ENCODE measurements around the gene DNAH10.

DNAH10 gene

DNA sequence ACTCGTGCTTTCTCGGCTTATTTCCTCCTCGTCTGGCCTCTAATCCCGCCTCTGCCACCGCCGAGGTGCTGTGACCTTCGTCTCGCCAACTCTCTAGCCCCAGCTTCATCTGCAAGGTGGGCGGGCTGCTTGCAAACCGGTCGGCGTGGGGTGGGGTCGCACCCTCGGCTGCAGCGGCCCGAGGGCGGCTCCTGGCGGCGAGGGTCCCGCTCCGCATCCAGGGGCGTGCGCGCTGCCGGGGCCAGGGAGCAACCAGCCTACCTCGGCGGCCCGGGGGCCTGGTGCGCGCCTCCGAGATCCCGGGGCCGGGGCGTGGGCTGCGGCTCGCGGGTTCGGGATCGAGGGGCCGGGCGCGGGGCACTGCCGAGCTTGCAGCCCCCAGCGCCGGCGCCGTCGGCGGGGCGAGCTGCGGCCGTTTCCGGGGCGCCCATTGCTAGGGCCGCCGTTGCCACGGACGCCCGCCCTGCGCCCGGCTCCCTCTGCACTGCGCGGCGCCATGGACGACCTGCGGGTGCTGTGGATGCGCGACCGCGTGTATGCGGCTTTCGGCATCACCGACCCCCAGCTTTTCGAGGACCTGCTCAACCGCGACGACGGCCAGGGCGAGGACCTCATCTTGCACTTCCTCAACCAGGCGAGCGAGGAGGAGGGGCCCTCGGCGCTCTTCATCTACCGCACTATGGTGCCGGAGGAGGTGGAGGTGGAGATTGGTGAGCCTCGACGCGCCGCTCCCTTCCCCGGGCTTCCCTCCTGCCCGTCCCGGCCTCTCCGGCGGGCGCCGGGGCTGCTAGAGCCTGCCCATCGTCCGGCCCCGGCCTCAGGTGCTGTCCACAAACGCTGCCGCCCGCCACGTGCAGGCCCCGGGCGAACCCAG is at the start of gene DNAH10:
DNAH10 (plus strand) TSS at position 461 of the 874 bp plus-strand sequence; CDS start at position 497, 36 bp downstream.
- DNase-seq = no peak

DNA sequence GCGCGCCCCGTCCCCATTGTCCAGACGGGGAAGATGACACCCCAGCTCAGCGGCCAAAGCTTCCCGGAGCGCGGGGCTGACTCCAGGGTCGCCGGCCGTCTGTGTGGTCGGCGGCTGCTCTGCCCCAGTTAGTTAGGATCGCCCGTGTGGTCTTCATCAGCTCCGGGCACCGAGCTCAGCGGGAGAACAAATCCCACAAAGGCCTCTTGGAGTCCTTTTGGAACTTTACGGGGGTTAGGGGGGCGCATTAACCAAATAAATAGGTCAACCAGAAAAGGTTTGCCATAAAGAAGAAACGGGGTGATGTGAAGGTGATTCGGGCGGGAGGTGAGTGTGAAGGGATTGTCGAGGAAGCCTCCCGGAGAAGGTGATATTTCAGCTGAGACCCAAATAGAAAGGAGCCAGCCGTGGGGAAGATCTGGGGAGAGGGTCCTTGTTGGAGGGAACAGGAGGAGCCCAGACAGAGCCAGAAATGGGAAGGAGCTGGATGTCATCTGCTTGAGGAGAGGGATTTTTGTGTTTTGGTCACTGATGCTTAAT is 49.3 kb upstream of the DNAH10 start:
- DNase-seq = peak in 1 of 56 donors; percentile 9

- peak in 8 of 56 donors; percentile 2 to 14 (median 6) for DNase-seq
Measured at GRCh38 chr12:123713398-123713797, 48.7 kb upstream of the DNAH10 start.

GRCh38 chr12:123713823-123714585 is 48.1 kb upstream of the DNAH10 start:
- DNase-seq = no peak

DNA sequence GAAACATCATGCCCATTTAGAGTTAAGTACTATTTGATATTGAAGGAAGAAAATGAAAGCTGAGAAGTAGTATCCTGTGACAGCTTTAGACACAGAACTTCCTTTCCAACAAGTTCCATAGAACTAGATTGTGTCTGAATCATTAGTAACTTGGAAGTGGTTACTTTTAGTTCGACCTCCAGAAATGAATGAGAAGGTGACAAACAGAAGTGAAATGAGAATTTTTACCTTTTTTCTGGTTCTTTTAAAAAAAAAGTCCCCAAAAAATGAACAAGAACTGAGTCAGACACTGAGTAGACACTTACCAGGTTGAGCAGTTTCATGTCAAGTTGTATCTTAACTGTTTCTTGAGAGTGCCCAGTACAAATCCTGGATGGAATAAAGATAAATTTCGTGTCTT is 46.9 kb upstream of the DNAH10 start:
- no peak for DNase-seq

DNA sequence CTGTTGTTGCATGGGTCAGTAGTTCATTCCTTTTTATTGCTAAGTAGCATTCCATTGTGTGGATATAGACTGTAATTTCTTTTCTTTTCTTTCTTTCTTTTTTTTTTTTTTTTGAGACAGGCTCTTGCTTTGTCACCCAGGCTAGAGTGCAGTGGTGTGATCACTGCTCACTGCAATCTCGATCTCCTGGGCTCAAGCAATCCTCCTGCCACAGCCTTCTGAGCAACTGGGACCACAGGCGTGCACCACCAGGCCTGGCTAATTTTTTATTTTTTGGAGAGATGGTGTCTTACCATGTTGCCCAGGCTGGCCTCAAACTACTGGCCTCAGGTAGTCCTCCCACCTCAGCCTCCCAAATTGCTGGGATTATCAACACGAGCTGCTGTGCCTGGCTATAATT is 44.8 kb upstream of the DNAH10 start:
- DNase-seq = no peak

DNA sequence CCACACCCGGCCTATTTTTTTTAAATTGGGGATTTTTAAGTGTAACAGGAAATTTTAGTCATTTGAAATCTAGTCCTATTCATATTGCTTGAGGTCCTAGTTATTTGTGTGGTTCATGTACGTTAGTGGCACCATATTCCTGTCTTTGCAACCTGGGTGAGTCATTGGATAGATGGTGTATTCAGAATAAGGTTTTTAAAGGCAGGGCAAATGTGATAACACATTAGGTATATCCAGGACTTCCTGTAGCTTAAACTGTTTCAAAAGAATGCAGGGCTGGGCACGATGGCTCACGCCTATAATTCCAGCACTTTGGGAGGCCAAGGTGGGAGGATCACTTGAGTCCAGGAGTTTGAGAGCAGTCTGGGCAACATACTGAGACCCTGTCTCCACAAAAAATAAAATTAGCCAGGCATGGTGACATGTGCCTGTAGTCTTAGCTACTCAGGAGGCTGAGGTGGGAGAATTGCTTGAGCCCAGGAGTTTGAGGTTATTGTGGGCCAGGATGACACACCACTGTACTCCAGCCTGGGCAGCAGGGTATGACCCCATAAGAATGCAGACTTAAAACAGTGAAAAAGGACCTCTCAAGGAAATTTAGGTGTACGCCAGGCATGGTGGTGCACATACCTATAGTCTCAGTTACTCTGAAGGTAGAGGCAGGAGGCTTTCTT is 41.8 kb upstream of the DNAH10 start:
- DNase-seq = no peak

- DNase-seq = no peak
Measured at GRCh38 chr12:123721245-123721644, 40.9 kb upstream of the DNAH10 start.

DNA sequence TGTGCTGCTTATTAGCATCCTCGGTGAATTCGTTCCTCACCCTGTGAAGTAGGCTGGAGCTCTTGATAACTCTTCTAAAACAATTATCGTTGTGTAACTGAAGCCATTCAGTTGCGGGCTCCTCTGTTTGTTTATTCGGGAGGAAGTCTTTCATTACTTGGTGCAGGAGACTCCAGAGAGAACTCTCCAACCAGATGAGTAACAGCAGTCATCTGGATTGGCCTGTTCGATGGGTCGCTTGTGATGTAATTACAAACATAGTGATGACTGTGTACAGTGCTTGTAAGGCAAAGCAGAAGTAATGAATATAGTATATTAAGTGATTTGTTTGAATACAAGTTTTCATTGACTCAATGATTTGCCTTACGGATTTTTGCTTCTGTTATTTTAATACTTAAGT is 39.1 kb upstream of the DNAH10 start:
- no peak for DNase-seq

GRCh38 chr12:123723765-123724164 is 38.3 kb upstream of the DNAH10 start:
- no peak for DNase-seq

DNA sequence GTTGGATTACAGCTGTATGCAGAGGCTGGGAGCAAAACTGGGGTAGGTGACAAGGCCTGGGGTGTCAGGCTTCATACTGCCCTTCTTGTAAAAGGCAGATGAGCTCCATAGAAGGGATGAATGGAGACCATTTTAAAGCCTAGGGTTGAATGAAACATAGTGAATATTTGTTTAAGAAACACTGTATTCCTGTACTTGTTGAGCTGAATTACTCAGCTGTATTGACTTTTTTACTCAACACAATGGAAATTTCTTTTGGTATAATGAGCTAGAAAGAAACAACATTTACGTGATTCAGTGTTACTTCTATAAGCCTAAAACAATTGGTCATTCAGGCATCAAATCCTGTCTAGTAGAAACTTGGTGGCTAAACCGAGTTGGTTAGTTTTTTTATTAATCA is 35.9 kb upstream of the DNAH10 start:
- DNase-seq = no peak

DNA sequence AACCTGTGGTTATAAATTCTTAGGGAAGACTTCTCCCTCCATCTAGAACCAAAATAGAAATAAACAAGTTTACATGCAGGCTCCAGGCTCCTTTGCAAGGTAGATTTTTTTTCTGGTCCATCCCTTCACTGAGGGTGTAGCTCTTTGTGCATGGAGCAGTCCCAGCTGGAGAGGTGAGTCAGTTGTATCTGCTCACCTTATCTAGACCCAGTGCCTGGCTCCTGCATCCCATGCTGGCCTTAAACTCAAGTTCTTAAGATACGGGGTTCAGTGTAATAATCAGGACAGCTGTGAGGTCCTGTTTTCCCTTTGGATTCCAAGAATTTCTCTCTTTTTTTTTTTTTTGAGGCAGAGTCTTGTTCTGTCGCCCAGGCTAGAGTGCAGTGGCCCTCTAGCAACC is 35.1 kb upstream of the DNAH10 start:
- no peak for DNase-seq

- no peak for DNase-seq
Measured at GRCh38 chr12:123727878-123728277, 34.2 kb upstream of the DNAH10 start.

- DNase-seq = no peak
Measured at GRCh38 chr12:123731596-123731995, 30.5 kb upstream of the DNAH10 start.

DNA sequence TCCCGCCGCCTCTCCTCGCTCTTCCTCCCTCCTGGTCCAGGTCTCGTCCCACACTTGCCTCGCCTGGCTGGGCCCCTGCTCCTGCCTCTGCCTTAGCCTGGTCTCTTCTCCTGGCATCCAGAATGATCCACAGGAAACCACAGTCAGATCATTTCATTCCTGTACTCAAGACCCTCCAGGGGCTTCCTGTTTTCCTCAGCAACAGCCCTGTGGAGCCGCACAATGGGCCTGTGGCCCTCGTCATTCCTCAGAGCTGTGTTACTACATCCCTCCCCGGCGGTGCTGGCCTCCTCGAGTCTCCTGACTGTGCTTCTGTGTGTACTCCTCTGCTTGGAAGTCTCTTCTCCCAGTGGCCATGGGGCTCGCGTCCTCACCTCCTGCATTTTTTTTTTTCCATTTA is 29.9 kb upstream of the DNAH10 start:
- no peak for DNase-seq

- DNase-seq = no peak
Measured at GRCh38 chr12:123733229-123733628, 28.9 kb upstream of the DNAH10 start.

DNA sequence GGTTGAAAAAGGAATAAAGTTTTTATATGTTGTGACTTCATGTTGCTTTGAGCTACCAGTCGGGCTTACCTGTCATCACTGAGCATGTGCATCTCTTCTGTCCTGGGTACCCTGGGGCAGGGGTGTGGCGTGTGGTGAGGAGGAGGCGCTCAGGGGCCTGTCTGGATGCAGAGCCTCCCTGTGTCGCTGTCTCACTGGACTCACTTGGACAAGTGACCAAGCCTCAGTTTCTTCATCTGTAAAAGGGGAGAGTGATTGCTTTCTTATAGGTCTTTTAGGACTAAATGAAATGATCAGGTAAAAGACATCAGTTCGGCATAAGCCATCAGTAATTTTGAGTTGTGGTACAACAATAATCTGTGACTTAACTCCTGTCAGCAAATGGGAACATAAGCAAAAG is 27.8 kb upstream of the DNAH10 start:
- DNase-seq = no peak

- DNase-seq = no peak
Measured at GRCh38 chr12:123741937-123742572, 20.0 kb upstream of the DNAH10 start.

DNA sequence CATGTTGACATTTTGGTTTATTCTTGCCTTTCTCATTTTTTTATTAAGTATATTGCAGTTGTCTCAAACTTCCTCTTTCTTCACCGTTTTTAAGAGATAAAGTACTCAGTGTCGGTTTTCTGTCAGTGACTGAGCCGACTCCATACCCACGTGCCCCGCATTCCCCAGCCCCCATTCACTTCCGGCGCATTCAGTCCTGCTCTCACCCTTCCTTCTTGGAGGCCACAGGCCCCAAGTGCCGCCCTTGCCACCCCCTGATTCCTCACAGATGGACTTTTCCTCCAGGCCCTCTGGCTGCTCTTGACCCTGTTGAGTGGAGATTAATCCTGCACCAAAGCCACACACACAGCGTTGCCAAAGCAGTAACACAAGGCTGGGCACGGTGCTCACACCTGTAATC is 19.1 kb upstream of the DNAH10 start:
- no peak for DNase-seq

- DNase-seq = peak in 1 of 56 donors; percentile 9
Measured at GRCh38 chr12:123744836-123745235, 17.3 kb upstream of the DNAH10 start.

DNA sequence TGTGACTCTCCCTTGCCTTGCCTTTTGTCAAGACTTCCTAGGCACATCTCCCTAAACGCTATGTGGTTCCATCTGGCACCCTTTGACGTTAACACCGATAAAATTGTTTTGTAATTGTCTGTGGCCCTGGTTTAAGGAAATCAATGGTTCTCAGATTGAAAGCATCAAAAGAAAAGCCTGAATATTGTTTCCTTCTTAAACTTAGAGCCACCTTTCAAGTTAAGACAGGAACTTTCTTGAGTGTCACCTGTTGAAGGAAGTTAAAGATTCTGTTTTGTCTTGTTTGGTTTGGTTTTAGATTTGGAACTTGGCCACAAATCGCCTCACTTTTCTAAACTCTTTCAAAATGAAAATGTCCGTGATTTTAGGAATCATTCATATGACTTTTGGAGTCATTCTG is 14.8 kb upstream of the DNAH10 start:
- no peak for DNase-seq
